Endothelial cell (in vitro differentiated cells): Measurements from ENCODE around the gene LRRC73. TPM values are rescaled to one million over a fixed set of nuclear protein-coding genes. Genes with fewer than 3 reads are reported as not detected.

Experiments
- DNase-seq: peaks from one replicate; pipeline ENCODE4 v3.0.0; 2021; ENCODE audit warnings: low spot score
- H3K27ac Mint-ChIP-seq: one replicate; pipeline ENCODE4 v1.8.0; 2021; ENCODE audit warnings: mixed read lengths, inconsistent platforms; ENCODE audit not compliant: unreplicated experiment
- H3K27me3 Mint-ChIP-seq: one replicate; pipeline ENCODE4 v1.8.0; 2021; ENCODE audit warnings: mild to moderate bottlenecking, moderate library complexity, mixed read lengths, inconsistent platforms; ENCODE audit not compliant: unreplicated experiment
- H3K36me3 Mint-ChIP-seq: one replicate; pipeline ENCODE4 v1.8.0; 2021; ENCODE audit warnings: mild to moderate bottlenecking, low read depth, mixed read lengths, inconsistent platforms; ENCODE audit not compliant: unreplicated experiment
- H3K4me1 Mint-ChIP-seq: one replicate; pipeline ENCODE4 v1.8.0; 2021; ENCODE audit warnings: mild to moderate bottlenecking, mixed read lengths, inconsistent platforms; ENCODE audit not compliant: unreplicated experiment
- H3K4me3 Mint-ChIP-seq: one replicate; pipeline ENCODE4 v1.8.0; 2021; ENCODE audit warnings: mild to moderate bottlenecking, mixed read lengths, inconsistent platforms; ENCODE audit not compliant: unreplicated experiment
- H3K9me3 Mint-ChIP-seq: one replicate; pipeline ENCODE4 v1.8.0; 2021; ENCODE audit warnings: mixed read lengths, inconsistent platforms; ENCODE audit not compliant: unreplicated experiment
- total RNA-seq: library from RNA; stranded (reverse); fragmentation: NEBNext Ultra II Directional; extraction: Animal tissue kit (Norgen Biotek cat#: 25700); gene quantifications from one replicate; pipeline ENCODE4 v1.2.1, GENCODE V29; 2021; ENCODE audit not compliant: unreplicated experiment
- TF ChIP-seq, protein P1 (sequence below): fragments of 200-600 bp; sonication (generic); IDR thresholded peaks from one replicate; pipeline ENCODE4 v1.5.0; 2021; ENCODE audit warnings: antibody characterized with exemption; ENCODE audit not compliant: unreplicated experiment

Gene LRRC73
- total RNA-seq, 1 donor from 2014 or later, result 0.28 TPM

DNA sequence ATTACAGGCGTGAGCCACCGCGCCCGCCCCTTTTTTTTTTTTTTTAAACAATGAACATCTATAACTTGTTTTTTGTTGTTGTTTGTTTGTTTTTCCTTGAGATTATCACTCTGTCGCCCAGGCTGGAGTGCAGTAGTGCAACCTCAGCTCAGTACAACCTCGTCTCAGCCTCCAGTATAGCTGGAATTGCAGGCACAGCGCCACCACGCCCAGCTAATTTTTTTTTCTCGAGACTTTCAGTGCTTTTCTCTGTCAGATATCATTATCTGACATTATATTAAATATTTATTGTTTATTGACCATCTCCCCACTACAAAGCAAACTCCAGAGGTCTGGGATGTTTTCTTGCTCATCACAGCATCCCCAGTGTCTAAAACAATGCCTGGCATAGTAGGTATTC is 52.5 kb downstream of the LRRC73 start:
- no peak overlapping the region for H3K4me3 Mint-ChIP-seq
- H3K4me1 Mint-ChIP-seq, result peaks cover 9% of the 10 kb centered on the region
- H3K9me3 Mint-ChIP-seq, result no peaks in the 10 kb centered on the region
- no peak overlapping the region for H3K27ac Mint-ChIP-seq
- peaks cover 8% of the 10 kb centered on the region for H3K27me3 Mint-ChIP-seq
- peaks cover 16% of the 10 kb centered on the region for H3K36me3 Mint-ChIP-seq
- TF ChIP-seq, protein P1, sequence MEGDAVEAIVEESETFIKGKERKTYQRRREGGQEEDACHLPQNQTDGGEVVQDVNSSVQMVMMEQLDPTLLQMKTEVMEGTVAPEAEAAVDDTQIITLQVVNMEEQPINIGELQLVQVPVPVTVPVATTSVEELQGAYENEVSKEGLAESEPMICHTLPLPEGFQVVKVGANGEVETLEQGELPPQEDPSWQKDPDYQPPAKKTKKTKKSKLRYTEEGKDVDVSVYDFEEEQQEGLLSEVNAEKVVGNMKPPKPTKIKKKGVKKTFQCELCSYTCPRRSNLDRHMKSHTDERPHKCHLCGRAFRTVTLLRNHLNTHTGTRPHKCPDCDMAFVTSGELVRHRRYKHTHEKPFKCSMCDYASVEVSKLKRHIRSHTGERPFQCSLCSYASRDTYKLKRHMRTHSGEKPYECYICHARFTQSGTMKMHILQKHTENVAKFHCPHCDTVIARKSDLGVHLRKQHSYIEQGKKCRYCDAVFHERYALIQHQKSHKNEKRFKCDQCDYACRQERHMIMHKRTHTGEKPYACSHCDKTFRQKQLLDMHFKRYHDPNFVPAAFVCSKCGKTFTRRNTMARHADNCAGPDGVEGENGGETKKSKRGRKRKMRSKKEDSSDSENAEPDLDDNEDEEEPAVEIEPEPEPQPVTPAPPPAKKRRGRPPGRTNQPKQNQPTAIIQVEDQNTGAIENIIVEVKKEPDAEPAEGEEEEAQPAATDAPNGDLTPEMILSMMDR, result no peak
- no peak for DNase-seq

Other genes starting within 250 kb of the LRRC73 start
- gene SLC22A7, start 212.1 kb downstream of the LRRC73 start, total RNA-seq, result not detected
- 1.1 TPM for gene CRIP3, start 201.5 kb downstream of the LRRC73 start, total RNA-seq
- gene ZNF318, start 140.7 kb downstream of the LRRC73 start, total RNA-seq, result 26.7 TPM
- gene ABCC10, start 82.8 kb downstream of the LRRC73 start, total RNA-seq, result 45.6 TPM
- 0.18 TPM for gene DLK2, start 54.8 kb downstream of the LRRC73 start, total RNA-seq
- gene TJAP1, start 32.8 kb downstream of the LRRC73 start, total RNA-seq, result 41.8 TPM
- gene YIPF3, start 6.6 kb upstream of the LRRC73 start, total RNA-seq, result 138 TPM
- 30.7 TPM for gene POLR1C, start 6.7 kb upstream of the LRRC73 start, total RNA-seq
- 37.6 TPM for gene XPO5, start 65.7 kb upstream of the LRRC73 start, total RNA-seq
- gene POLH, start 65.8 kb upstream of the LRRC73 start, total RNA-seq, result 12.5 TPM
- 76.6 TPM for gene GTPBP2, start 118.9 kb upstream of the LRRC73 start, total RNA-seq
- gene MAD2L1BP, start 125.5 kb upstream of the LRRC73 start, total RNA-seq, result 26.8 TPM
- not detected for gene RSPH9, start 134.7 kb upstream of the LRRC73 start, total RNA-seq
- gene MRPS18A, start 177.4 kb upstream of the LRRC73 start, total RNA-seq, result 45.5 TPM